ENCODE measurements around the gene NPHS1.

DNA sequence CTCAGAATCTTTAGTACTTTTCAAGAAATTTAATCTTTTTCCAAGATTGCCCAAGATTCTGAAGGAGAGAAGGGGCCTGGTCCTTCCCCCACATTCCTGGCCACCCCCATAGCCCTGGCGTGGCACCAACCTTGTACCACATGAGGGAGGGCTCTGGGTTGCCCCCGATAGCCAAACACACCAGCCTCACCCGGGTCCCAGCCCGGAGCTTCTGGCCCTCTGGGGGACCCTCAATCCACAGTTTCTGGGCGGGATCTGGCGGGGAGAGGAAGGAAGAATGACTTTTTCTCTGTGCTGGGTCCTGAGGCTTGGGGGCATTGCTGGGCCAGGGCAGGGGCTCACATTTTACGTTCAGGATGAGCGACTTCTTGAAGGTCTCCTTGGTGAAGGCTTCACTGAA, 4.4 kb downstream of the NPHS1 start:
- TF ChIP-seq, protein P1, sequence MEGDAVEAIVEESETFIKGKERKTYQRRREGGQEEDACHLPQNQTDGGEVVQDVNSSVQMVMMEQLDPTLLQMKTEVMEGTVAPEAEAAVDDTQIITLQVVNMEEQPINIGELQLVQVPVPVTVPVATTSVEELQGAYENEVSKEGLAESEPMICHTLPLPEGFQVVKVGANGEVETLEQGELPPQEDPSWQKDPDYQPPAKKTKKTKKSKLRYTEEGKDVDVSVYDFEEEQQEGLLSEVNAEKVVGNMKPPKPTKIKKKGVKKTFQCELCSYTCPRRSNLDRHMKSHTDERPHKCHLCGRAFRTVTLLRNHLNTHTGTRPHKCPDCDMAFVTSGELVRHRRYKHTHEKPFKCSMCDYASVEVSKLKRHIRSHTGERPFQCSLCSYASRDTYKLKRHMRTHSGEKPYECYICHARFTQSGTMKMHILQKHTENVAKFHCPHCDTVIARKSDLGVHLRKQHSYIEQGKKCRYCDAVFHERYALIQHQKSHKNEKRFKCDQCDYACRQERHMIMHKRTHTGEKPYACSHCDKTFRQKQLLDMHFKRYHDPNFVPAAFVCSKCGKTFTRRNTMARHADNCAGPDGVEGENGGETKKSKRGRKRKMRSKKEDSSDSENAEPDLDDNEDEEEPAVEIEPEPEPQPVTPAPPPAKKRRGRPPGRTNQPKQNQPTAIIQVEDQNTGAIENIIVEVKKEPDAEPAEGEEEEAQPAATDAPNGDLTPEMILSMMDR (conservative IDR thresholded peaks at IDR 0.05), result no peak
- TF ChIP-seq ZFX (IDR thresholded peaks at IDR 0.05), result no peak

All from C4-2B (cell line).